Type B pancreatic cell (in vitro differentiated cells): ENCODE measurements around the gene LARGE1. TPM values are rescaled to one million over a fixed set of nuclear protein-coding genes. Genes with fewer than 3 reads are reported as not detected.

Experiments used
- DNase-seq: peaks from one replicate; pipeline ENCODE4 v3.0.0; 2021; ENCODE audit warnings: mixed read lengths; ENCODE audit not compliant: unreplicated experiment; ENCODE audit errors: extremely low spot score
- H3K27ac Mint-ChIP-seq: 2 replicates; pipeline ENCODE4 v1.8.0; 2021; ENCODE audit warnings: mild to moderate bottlenecking, mixed read lengths
- H3K27me3 Mint-ChIP-seq: 2 replicates; pipeline ENCODE4 v1.8.0; 2021; ENCODE audit warnings: mixed read lengths
- H3K36me3 Mint-ChIP-seq: 2 replicates; pipeline ENCODE4 v1.8.0; 2021; ENCODE audit warnings: mixed read lengths
- H3K4me1 Mint-ChIP-seq: one replicate; pipeline ENCODE4 v1.8.0; 2021; ENCODE audit warnings: mixed read lengths; ENCODE audit not compliant: unreplicated experiment
- H3K4me3 Mint-ChIP-seq: 2 replicates; pipeline ENCODE4 v1.8.0; 2021; ENCODE audit warnings: mild to moderate bottlenecking, mixed read lengths
- H3K9me3 Mint-ChIP-seq: 2 replicates; pipeline ENCODE4 v1.8.0; 2021; ENCODE audit warnings: mixed read lengths
- total RNA-seq: library from RNA; stranded (reverse); gene quantifications from 2 replicates; pipeline ENCODE4 v1.2.1, GENCODE V29; 2021; ENCODE audit warnings: low replicate concordance
- TF ChIP-seq, protein P1 (sequence below): fragments of 200-600 bp; sonication (generic); conservative IDR thresholded peaks from 2 replicates; pipeline ENCODE4 v1.5.0; 2021; ENCODE audit warnings: antibody characterized with exemption, mild to moderate bottlenecking

Gene LARGE1
- total RNA-seq, 1 donor from 2014 or later: 96.6 TPM

GRCh38 chr22:33793475-33793874 lies 126.8 kb downstream of the LARGE1 start:
- Mint-ChIP-seq H3K27me3 (no peaks in the 10 kb centered on the region), H3K27ac (no peak overlapping the region), H3K4me3 (no peak overlapping the region), H3K9me3 (peaks cover 2% of the 10 kb centered on the region), H3K36me3 (peaks cover 20% of the 10 kb centered on the region), H3K4me1 (peaks cover 27% of the 10 kb centered on the region)
- no peak for DNase-seq
- TF ChIP-seq, protein P1, sequence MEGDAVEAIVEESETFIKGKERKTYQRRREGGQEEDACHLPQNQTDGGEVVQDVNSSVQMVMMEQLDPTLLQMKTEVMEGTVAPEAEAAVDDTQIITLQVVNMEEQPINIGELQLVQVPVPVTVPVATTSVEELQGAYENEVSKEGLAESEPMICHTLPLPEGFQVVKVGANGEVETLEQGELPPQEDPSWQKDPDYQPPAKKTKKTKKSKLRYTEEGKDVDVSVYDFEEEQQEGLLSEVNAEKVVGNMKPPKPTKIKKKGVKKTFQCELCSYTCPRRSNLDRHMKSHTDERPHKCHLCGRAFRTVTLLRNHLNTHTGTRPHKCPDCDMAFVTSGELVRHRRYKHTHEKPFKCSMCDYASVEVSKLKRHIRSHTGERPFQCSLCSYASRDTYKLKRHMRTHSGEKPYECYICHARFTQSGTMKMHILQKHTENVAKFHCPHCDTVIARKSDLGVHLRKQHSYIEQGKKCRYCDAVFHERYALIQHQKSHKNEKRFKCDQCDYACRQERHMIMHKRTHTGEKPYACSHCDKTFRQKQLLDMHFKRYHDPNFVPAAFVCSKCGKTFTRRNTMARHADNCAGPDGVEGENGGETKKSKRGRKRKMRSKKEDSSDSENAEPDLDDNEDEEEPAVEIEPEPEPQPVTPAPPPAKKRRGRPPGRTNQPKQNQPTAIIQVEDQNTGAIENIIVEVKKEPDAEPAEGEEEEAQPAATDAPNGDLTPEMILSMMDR: no peak

GRCh38 chr22:33792832-33793231 lies 127.4 kb downstream of the LARGE1 start:
- H3K4me3 Mint-ChIP-seq: peak overlapping the region; percentile 10
- TF ChIP-seq, protein P1: no peak
- peaks cover 24% of the 10 kb centered on the region for H3K36me3 Mint-ChIP-seq
- H3K4me1 Mint-ChIP-seq: peaks cover 27% of the 10 kb centered on the region
- no peak for DNase-seq
- H3K9me3 Mint-ChIP-seq: peaks cover 8% of the 10 kb centered on the region
- H3K27me3 Mint-ChIP-seq: no peaks in the 10 kb centered on the region
- H3K27ac Mint-ChIP-seq: peak overlapping the region; percentile 46

GRCh38 chr22:33789690-33790253 lies 130.5 kb downstream of the LARGE1 start:
- Mint-ChIP-seq H3K9me3 (peaks cover 8% of the 10 kb centered on the region), H3K27me3 (no peaks in the 10 kb centered on the region), H3K27ac (no peak overlapping the region), H3K36me3 (peaks cover 18% of the 10 kb centered on the region), H3K4me1 (peaks cover 36% of the 10 kb centered on the region), H3K4me3 (no peak overlapping the region)
- TF ChIP-seq, protein P1: no peak
- no peak for DNase-seq

- Mint-ChIP-seq H3K4me1 (peaks cover 33% of the 10 kb centered on the region), H3K9me3 (peaks cover 8% of the 10 kb centered on the region), H3K27ac (no peak overlapping the region), H3K36me3 (peaks cover 18% of the 10 kb centered on the region), H3K27me3 (no peaks in the 10 kb centered on the region), H3K4me3 (no peak overlapping the region)
- TF ChIP-seq, protein P1: no peak
- DNase-seq: no peak
These were observed 131.3 kb downstream of the LARGE1 start for GRCh38 chr22:33788927-33789326.

DNA sequence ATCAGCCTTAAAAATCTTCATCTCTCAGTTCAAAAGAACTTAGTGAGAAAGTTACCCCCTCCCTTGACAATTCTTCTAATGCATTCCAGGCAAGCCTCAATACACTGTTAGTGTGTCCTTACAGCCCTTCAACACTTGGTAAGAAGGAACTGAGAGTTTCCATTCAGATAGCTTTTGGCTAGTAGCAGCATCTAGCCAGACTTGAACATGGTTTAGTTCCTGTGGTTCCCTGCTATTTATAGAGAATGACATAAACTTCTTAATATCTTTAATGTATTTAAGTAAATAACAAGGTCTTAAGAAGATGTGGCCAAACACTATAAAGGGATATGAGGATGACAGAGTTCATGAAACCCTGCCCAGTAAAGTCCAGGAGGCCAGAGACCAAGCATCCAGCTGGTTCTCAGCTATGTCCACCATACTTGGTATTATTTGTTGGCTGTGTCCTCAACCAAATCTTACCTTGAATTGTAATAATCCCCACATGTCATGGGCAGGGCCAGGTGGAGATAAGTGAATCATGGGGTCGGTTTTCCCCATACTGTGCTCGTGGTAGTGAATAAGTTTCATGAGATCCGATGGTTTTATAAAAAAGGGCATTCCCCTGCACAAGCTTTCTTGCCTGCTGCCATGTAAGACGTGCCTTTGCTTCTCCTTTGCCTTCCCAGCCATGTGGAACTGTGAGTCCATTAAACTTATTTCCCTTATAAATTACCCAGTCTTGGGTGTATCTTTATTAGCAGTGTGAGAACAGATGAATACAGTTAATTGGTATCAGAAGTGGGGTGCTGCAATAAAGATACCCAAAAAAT lies 132.4 kb downstream of the LARGE1 start:
- H3K27ac Mint-ChIP-seq: no peak overlapping the region
- peaks cover 8% of the 10 kb centered on the region for H3K9me3 Mint-ChIP-seq
- no peak overlapping the region for H3K4me3 Mint-ChIP-seq
- peaks cover 22% of the 10 kb centered on the region for H3K4me1 Mint-ChIP-seq
- H3K27me3 Mint-ChIP-seq: no peaks in the 10 kb centered on the region
- TF ChIP-seq, protein P1: no peak
- no peak for DNase-seq
- H3K36me3 Mint-ChIP-seq: peaks cover 18% of the 10 kb centered on the region
